Smooth muscle cell (in vitro differentiated cells): ENCODE measurements around the gene RAD54L. TPM values are rescaled to one million over a fixed set of nuclear protein-coding genes. Genes with fewer than 3 reads are reported as not detected.
"Not testable (repeated sequence)": the region's sequence is repeated elsewhere in the genome, so short reads cannot be mapped to it uniquely, and the experiment has no call there.

Source experiments
- DNase-seq: peaks from one replicate; lab custom pipeline; 2025; ENCODE audit not compliant: unreplicated experiment; lab: John Stamatoyannopoulos, UW
- H2AFZ ChIP-seq: fragments of 200-600 bp; sonication (generic); 2 replicates; pipeline ENCODE4 v1.6.0; 2016; ENCODE audit warnings: antibody characterized with exemption, low read depth, mild to moderate bottlenecking
- H3F3A ChIP-seq: fragments of 200-600 bp; sonication (generic); 2 replicates; pipeline ENCODE4 v1.6.0; 2017; ENCODE audit warnings: antibody characterized with exemption, low read depth
- H3K27ac ChIP-seq: fragments of 200-600 bp; sonication (generic); 2 replicates; pipeline ENCODE4 v1.5.1; 2016; ENCODE audit warnings: low read depth, mild to moderate bottlenecking
- H3K27me3 ChIP-seq: fragments of 200-600 bp; sonication (generic); 2 replicates; pipeline ENCODE4 v1.6.1; 2016; ENCODE audit warnings: low read depth, mild to moderate bottlenecking
- H3K36me3 ChIP-seq: fragments of 200-600 bp; sonication (generic); 2 replicates; pipeline ENCODE4 v1.5.1; 2016; ENCODE audit warnings: low read depth
- H3K4me1 ChIP-seq: fragments of 200-600 bp; sonication (generic); 2 replicates; pipeline ENCODE4 v1.5.1; 2016; ENCODE audit warnings: low read depth
- H3K4me2 ChIP-seq: fragments of 200-600 bp; sonication (generic); 2 replicates; pipeline ENCODE4 v1.6.0; 2016; ENCODE audit warnings: mild to moderate bottlenecking
- H3K4me3 ChIP-seq: fragments of 200-600 bp; sonication (generic); 2 replicates; pipeline ENCODE4 v1.5.1; 2016; ENCODE audit warnings: mild to moderate bottlenecking
- H3K79me2 ChIP-seq: fragments of 200-600 bp; sonication (generic); 2 replicates; pipeline ENCODE4 v1.6.0; 2016; ENCODE audit warnings: low read depth, mild to moderate bottlenecking
- H3K9ac ChIP-seq: fragments of 200-600 bp; sonication (generic); 2 replicates; pipeline ENCODE4 v1.6.0; 2016; ENCODE audit warnings: low read depth
- H3K9me3 ChIP-seq: fragments of 200-600 bp; sonication (generic); replicated peaks from 2 replicates; pipeline ENCODE4 v1.5.1; 2016; ENCODE audit warnings: low read depth
- H4K20me1 ChIP-seq: fragments of 200-600 bp; sonication (generic); 2 replicates; pipeline ENCODE4 v1.6.0; 2016; ENCODE audit warnings: low read depth
- CTCF ChIP-seq: fragments of 200-600 bp; sonication (generic); IDR thresholded peaks from 2 replicates; pipeline ENCODE4 v1.5.1; 2017; ENCODE audit warnings: borderline replicate concordance, mild to moderate bottlenecking, antibody characterized with exemption; ENCODE audit not compliant: insufficient read depth, poor library complexity, severe bottlenecking
- WGBS: methylation state at CpG from one replicate; pipeline ENCODE4 v1.1.7; 2016; ENCODE audit warnings: low lambda C conversion rate; 5-methylcytosine and 5-hydroxymethylcytosine counted together
- polyA plus RNA-seq: library from polyadenylated mRNA; unstranded; fragments of >200 nt; fragmentation: Nextera tagmentation; extraction: Ambion mirVana; gene quantifications from 2 replicates; pipeline ENCODE4 v1.2.1, GENCODE V29; 2016
- total RNA-seq: library from RNA; depleted of rRNA; stranded (reverse); fragments of >200 nt; gene quantifications from 2 replicates; pipeline ENCODE4 v1.2.3, GENCODE V29; 2014

The RAD54L gene
- total and polyA plus RNA-seq, 2 experiments from 2014 or later = 4.9 to 5.6 TPM

DNA sequence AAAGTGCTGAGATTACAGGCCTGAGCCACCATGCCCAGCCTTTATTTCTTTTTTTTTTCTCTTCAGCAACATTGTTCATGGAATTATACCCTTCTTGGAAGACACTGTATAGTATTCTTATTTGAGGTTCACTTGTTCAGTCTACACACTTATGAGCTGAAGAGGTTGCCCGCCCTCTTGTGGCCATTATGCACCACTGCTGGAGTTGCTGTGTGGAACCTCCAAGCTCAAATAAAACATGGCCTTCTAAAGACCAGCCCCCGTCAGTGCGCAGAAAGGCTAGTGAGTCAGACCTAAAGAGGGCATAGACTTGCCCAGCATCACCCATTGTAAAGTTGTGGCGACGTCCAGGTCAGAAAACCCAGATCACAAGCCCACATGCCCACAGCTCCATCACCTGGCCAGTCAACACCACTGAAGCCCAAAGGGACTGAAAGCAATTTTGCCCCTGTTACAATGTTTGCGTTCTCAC, 24.1 kb upstream of the RAD54L start:
- H3K36me3 ChIP-seq = no peaks in the 10 kb centered on the region
- no peaks in the 10 kb centered on the region for H3K9me3 ChIP-seq
- no peak for DNase-seq
- H3K4me2 ChIP-seq = no peak overlapping the region
- no peak overlapping the region for H3K4me3 ChIP-seq
- no peaks in the 10 kb centered on the region for H3F3A ChIP-seq
- no peaks in the 10 kb centered on the region for H3K79me2 ChIP-seq
- WGBS = 20% methylated on average over 6 of the region's 6 CpGs
- no peak overlapping the region for H2AFZ ChIP-seq
- H3K9ac ChIP-seq = no peak overlapping the region
- TF ChIP-seq CTCF = peak; percentile 95
- no peaks in the 10 kb centered on the region for H4K20me1 ChIP-seq
- no peak overlapping the region for H3K27ac ChIP-seq
- H3K27me3 ChIP-seq = no peaks in the 10 kb centered on the region
- peaks cover 7% of the 10 kb centered on the region for H3K4me1 ChIP-seq

- H3K4me3 ChIP-seq = no peak overlapping the region
- no peaks in the 10 kb centered on the region for H4K20me1 ChIP-seq
- H3K4me2 ChIP-seq = no peak overlapping the region
- no peaks in the 10 kb centered on the region for H3K27me3 ChIP-seq
- no peaks in the 10 kb centered on the region for H3K79me2 ChIP-seq
- no peak for TF ChIP-seq CTCF
- no peaks in the 10 kb centered on the region for H3K9me3 ChIP-seq
- no peak overlapping the region for H3K27ac ChIP-seq
- H3K36me3 ChIP-seq = no peaks in the 10 kb centered on the region
- WGBS = 91% methylated on average over 4 of the region's 4 CpGs
- no peak overlapping the region for H2AFZ ChIP-seq
- H3K9ac ChIP-seq = no peak overlapping the region
- peaks cover 7% of the 10 kb centered on the region for H3K4me1 ChIP-seq
- H3F3A ChIP-seq = no peaks in the 10 kb centered on the region
- DNase-seq = no peak
Measured at GRCh38 chr1:46224966-46225365, 22.6 kb upstream of the RAD54L start.

- not testable (repeated sequence) for H3K27me3 ChIP-seq, H3F3A ChIP-seq, H3K27ac ChIP-seq, DNase-seq, H3K4me2 ChIP-seq, H3K4me1 ChIP-seq, H3K9me3 ChIP-seq, H4K20me1 ChIP-seq, H3K9ac ChIP-seq, H3K4me3 ChIP-seq, H3K79me2 ChIP-seq, H3K36me3 ChIP-seq, H2AFZ ChIP-seq
- WGBS = 98% methylated on average over 3 of the region's 3 CpGs
Measured at GRCh38 chr1:46231231-46231630, 16.3 kb upstream of the RAD54L start.

- no peaks in the 10 kb centered on the region for H3K4me1 ChIP-seq
- H4K20me1 ChIP-seq = no peaks in the 10 kb centered on the region
- TF ChIP-seq CTCF = no peak
- no peaks in the 10 kb centered on the region for H3K36me3 ChIP-seq
- H3K9me3 ChIP-seq = no peaks in the 10 kb centered on the region
- H3F3A ChIP-seq = no peaks in the 10 kb centered on the region
- no peaks in the 10 kb centered on the region for H3K27me3 ChIP-seq
- no peaks in the 10 kb centered on the region for H3K79me2 ChIP-seq
- no peak overlapping the region for H3K9ac ChIP-seq
- no peak for DNase-seq
- WGBS = 89% methylated on average over 4 of the region's 4 CpGs
- no peak overlapping the region for H3K27ac ChIP-seq
- H3K4me3 ChIP-seq = no peak overlapping the region
- H3K4me2 ChIP-seq = no peak overlapping the region
- H2AFZ ChIP-seq = no peak overlapping the region
Measured at GRCh38 chr1:46236882-46237281, 10.7 kb upstream of the RAD54L start.

DNA sequence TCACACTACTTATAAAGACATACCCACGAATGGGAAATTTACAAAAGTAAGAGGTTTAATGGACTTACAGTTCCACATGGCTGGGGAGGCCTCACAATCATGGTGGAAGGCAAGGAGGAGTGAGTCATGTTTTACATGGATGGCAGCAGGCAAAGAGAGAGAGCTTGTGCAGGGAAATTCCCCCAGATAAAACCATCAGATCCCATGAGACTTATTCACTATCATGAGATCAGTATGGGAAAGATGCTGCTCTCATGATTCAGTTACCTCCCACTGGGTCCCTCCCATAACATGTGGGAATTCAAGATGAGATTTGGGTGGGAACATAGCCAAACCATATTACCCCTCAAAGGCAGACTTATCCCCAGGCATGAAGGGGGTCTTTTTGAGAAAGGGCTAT, 8.7 kb upstream of the RAD54L start:
- H3K9me3 ChIP-seq, H3K4me3 ChIP-seq, DNase-seq, H3K27me3 ChIP-seq, H3K4me2 ChIP-seq, H2AFZ ChIP-seq, H3K4me1 ChIP-seq, H3K9ac ChIP-seq, H3K27ac ChIP-seq, H3K79me2 ChIP-seq, H3F3A ChIP-seq, H4K20me1 ChIP-seq, H3K36me3 ChIP-seq: not testable (repeated sequence)
- WGBS = 70% methylated on average over 1 of the region's 1 CpG

DNA sequence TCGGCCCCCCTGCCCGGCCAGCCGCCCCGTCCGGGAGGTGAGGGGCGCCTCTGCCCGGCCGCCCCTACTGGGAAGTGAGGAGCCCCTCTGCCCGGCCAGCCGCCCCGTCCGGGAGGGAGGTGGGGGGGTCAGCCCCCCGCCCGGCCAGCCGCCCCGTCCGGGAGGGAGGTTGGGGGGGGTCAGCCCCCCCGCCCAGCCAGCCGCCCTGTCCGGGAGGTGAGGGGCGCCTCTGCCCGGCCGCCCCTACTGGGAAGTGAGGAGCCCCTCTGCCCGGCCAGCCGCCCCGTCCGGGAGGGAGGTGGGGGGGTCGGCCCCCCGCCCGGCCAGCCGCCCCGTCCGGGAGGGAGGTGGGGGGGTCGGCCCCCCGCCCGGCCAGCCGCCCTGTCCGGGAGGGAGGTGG, 5.8 kb upstream of the RAD54L start:
- H3K79me2 ChIP-seq, H4K20me1 ChIP-seq, DNase-seq, H3K27me3 ChIP-seq, H3F3A ChIP-seq, H3K9ac ChIP-seq, H3K4me3 ChIP-seq, H3K4me1 ChIP-seq, H2AFZ ChIP-seq, H3K9me3 ChIP-seq, H3K36me3 ChIP-seq, H3K27ac ChIP-seq, H3K4me2 ChIP-seq: not testable (repeated sequence)
- WGBS = no CpG with 5 or more reads among the region's 38 CpGs
